SK-N-SH treated with all-trans-retinoic acid at 6 μM for 48 hours (cell line): ENCODE data around the gene EPB41L1.

ENCODE experiments used
- BACH2 ChIP-seq: fragments of 250-450 bp; sonication (Bioruptor Pico); IDR thresholded peaks from 2 replicates; pipeline ENCODE4 v1.9.0; 2021; ENCODE audit warnings: mild to moderate bottlenecking, borderline replicate concordance
- CREB5 ChIP-seq: fragments of 250-450 bp; sonication (Bioruptor Pico); IDR thresholded peaks from 2 replicates; pipeline ENCODE4 v1.5.1; 2020; ENCODE audit warnings: low read depth, mild to moderate bottlenecking, moderate library complexity
- CSRNP3 ChIP-seq: fragments of 250-450 bp; sonication (Bioruptor Pico); IDR thresholded peaks from 2 replicates; pipeline ENCODE4 v1.5.1; 2021; ENCODE audit warnings: mild to moderate bottlenecking, moderate library complexity
- GLIS3 ChIP-seq: fragments of 250-450 bp; sonication (Bioruptor Pico); IDR thresholded peaks from 2 replicates; pipeline ENCODE4 v1.5.0; 2020; ENCODE audit warnings: mild to moderate bottlenecking, moderate library complexity
- ISL1 ChIP-seq: fragments of 250-450 bp; sonication (Bioruptor Pico); IDR thresholded peaks from 2 replicates; pipeline ENCODE4 v2.1.2; 2022; ENCODE audit warnings: mild to moderate bottlenecking, moderate library complexity
- OSR1 ChIP-seq: fragments of 250-450 bp; sonication (Bioruptor Pico); IDR thresholded peaks from 2 replicates; pipeline ENCODE4 v1.8.0; 2022; ENCODE audit warnings: moderate library complexity, mild to moderate bottlenecking, inconsistent platforms
- RARB ChIP-seq: fragments of 250-450 bp; sonication (Bioruptor Pico); IDR thresholded peaks from 2 replicates; pipeline ENCODE4 v1.8.0; 2021; ENCODE audit warnings: mild to moderate bottlenecking, moderate library complexity
- TSHZ2 ChIP-seq: fragments of 250-450 bp; sonication (Bioruptor Pico); IDR thresholded peaks from 2 replicates; pipeline ENCODE4 v1.5.0; 2020; ENCODE audit warnings: mild to moderate bottlenecking, moderate library complexity
- ZFP3 ChIP-seq: fragments of 250-450 bp; sonication (Bioruptor Pico); IDR thresholded peaks from 2 replicates; pipeline ENCODE4 v1.5.0; 2020; ENCODE audit warnings: mild to moderate bottlenecking, moderate library complexity
- ZNF565 ChIP-seq: fragments of 450-650 bp; formaldehyde crosslinking; conservative IDR thresholded peaks from 2 replicates; pipeline ENCODE4 v1.5.0; 2020; ENCODE audit warnings: low read depth, mild to moderate bottlenecking, moderate library complexity
- ZNF70 ChIP-seq: fragments of 450-650 bp; formaldehyde crosslinking; IDR thresholded peaks from 2 replicates; pipeline ENCODE4 v1.5.0; 2020; ENCODE audit warnings: mild to moderate bottlenecking, moderate library complexity
- TF ChIP-seq, protein P1 (sequence below): fragments of 250-450 bp; sonication (Bioruptor Pico); IDR thresholded peaks from 2 replicates; pipeline ENCODE4 v1.8.0; 2020; ENCODE audit warnings: mild to moderate bottlenecking, moderate library complexity, borderline replicate concordance
- TF ChIP-seq, protein P2 (sequence below): fragments of 250-450 bp; sonication (Bioruptor Pico); IDR thresholded peaks from 2 replicates; pipeline ENCODE4 v1.8.0; 2021; ENCODE audit warnings: low read depth, mild to moderate bottlenecking, moderate library complexity, borderline replicate concordance

DNA sequence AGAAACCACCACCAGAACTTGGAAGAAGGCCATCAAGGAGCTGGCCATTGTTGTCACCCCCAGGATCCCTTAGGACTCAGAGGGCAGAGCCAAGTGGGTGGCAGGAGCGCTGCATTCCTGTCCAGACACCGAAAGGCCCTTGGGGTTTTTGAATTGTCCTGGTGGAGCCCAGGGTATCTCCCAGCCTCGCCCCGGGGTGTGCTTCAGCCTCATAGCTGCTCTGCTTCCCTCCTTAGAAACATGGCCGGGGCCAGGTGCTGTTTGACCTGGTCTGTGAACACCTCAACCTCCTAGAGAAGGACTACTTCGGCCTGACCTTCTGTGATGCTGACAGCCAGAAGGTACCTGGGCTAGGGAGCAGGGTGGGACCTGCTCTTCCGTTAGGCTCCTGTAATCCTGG lies 23.2 kb downstream of the EPB41L1 start:
- TF ChIP-seq CREB5 (no peak), OSR1 (CRISPR knock-in tag) (no peak), ISL1 (no peak), TSHZ2 (CRISPR knock-in tag) (no peak), CSRNP3 (no peak), RARB (CRISPR knock-in tag) (no peak), ZFP3 (no peak), ZNF70 (CRISPR knock-in tag) (no peak), GLIS3 (CRISPR knock-in tag) (no peak), BACH2 (CRISPR knock-in tag) (no peak), ZNF565 (CRISPR knock-in tag) (no peak)
- TF ChIP-seq, protein P1, sequence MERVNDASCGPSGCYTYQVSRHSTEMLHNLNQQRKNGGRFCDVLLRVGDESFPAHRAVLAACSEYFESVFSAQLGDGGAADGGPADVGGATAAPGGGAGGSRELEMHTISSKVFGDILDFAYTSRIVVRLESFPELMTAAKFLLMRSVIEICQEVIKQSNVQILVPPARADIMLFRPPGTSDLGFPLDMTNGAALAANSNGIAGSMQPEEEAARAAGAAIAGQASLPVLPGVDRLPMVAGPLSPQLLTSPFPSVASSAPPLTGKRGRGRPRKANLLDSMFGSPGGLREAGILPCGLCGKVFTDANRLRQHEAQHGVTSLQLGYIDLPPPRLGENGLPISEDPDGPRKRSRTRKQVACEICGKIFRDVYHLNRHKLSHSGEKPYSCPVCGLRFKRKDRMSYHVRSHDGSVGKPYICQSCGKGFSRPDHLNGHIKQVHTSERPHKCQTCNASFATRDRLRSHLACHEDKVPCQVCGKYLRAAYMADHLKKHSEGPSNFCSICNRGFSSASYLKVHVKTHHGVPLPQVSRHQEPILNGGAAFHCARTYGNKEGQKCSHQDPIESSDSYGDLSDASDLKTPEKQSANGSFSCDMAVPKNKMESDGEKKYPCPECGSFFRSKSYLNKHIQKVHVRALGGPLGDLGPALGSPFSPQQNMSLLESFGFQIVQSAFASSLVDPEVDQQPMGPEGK = no peak
- TF ChIP-seq, protein P2, sequence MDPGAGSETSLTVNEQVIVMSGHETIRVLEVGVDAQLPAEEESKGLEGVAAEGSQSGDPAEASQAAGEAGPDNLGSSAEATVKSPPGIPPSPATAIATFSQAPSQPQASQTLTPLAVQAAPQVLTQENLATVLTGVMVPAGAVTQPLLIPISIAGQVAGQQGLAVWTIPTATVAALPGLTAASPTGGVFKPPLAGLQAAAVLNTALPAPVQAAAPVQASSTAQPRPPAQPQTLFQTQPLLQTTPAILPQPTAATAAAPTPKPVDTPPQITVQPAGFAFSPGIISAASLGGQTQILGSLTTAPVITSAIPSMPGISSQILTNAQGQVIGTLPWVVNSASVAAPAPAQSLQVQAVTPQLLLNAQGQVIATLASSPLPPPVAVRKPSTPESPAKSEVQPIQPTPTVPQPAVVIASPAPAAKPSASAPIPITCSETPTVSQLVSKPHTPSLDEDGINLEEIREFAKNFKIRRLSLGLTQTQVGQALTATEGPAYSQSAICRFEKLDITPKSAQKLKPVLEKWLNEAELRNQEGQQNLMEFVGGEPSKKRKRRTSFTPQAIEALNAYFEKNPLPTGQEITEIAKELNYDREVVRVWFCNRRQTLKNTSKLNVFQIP (CRISPR knock-in tag) = no peak
